Mesothelial cell of epicardium (in vitro differentiated cells): ENCODE measurements around the gene LYZL1. TPM values are rescaled to one million over a fixed set of nuclear protein-coding genes. Genes with fewer than 3 reads are reported as not detected.
"Not testable (repeated sequence)": the region's sequence is repeated elsewhere in the genome, so short reads cannot be mapped to it uniquely, and the experiment has no call there.

Experiments used
- DNase-seq, 2 experiments: peaks; one replicate each; pipeline ENCODE4 v3.0.0; 2021; ENCODE audit warnings: low spot score in 2 of 2; ENCODE audit not compliant: unreplicated experiment in 2 of 2
- H3K27ac Mint-ChIP-seq: 2 replicates; pipeline ENCODE4 v1.8.0; 2021; ENCODE audit warnings: mixed read lengths
- H3K27me3 Mint-ChIP-seq: 2 replicates; pipeline ENCODE4 v1.8.0; 2021; ENCODE audit warnings: low read depth, mixed read lengths
- H3K36me3 Mint-ChIP-seq: 2 replicates; pipeline ENCODE4 v1.8.0; 2021; ENCODE audit warnings: mixed read lengths
- H3K4me1 Mint-ChIP-seq: 2 replicates; pipeline ENCODE4 v1.8.0; 2021; ENCODE audit warnings: mixed read lengths
- H3K4me3 Mint-ChIP-seq: 2 replicates; pipeline ENCODE4 v1.8.0; 2021; ENCODE audit warnings: mild to moderate bottlenecking, moderate library complexity, mixed read lengths
- H3K9me3 Mint-ChIP-seq: 2 replicates; pipeline ENCODE4 v1.8.0; 2021; ENCODE audit warnings: mixed read lengths
- total RNA-seq: library from RNA; stranded (reverse); gene quantifications from 3 replicates; pipeline ENCODE4 v1.2.1, GENCODE V29; 2021
- TF ChIP-seq, protein P1 (sequence below): fragments of 200-600 bp; sonication (generic); IDR thresholded peaks from one replicate; pipeline ENCODE4 v1.5.0; 2021; ENCODE audit warnings: antibody characterized with exemption; ENCODE audit not compliant: unreplicated experiment

LYZL1 gene
- total RNA-seq, result not detected in 3 replicates

DNA sequence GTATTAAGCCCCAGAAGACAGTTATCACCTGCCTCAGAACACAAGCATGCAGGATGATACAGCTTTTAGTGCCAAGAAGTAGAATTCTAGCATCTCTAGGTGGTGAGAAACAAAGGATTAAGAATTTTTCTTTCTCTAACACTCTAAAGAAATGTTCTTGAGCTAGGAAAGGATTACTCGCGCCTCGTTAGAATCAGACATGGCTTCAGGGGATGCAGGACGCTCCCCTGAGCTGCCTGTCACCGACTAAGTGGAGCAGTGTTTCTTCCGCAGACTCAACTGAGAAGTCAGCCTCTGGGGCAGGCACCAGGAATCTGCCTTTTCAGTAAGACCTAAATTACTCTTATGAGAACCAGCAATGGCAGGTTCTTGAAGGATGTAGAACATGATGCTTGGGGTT is at the start of gene LYZL1:
TSS of gene LYZL1 (plus strand) at position 165 of the 400 bp plus-strand sequence. CDS start 2,798 bp downstream, outside the sequence.
- not testable (repeated sequence) for H3K36me3 Mint-ChIP-seq, H3K27me3 Mint-ChIP-seq, H3K4me3 Mint-ChIP-seq, DNase-seq
- Mint-ChIP-seq H3K4me1 (peaks cover 30% of the 10 kb centered on the region), H3K9me3 (peaks cover 10% of the 10 kb centered on the region), H3K27ac (peak within 1 kb of the TSS; percentile 87)

DNA sequence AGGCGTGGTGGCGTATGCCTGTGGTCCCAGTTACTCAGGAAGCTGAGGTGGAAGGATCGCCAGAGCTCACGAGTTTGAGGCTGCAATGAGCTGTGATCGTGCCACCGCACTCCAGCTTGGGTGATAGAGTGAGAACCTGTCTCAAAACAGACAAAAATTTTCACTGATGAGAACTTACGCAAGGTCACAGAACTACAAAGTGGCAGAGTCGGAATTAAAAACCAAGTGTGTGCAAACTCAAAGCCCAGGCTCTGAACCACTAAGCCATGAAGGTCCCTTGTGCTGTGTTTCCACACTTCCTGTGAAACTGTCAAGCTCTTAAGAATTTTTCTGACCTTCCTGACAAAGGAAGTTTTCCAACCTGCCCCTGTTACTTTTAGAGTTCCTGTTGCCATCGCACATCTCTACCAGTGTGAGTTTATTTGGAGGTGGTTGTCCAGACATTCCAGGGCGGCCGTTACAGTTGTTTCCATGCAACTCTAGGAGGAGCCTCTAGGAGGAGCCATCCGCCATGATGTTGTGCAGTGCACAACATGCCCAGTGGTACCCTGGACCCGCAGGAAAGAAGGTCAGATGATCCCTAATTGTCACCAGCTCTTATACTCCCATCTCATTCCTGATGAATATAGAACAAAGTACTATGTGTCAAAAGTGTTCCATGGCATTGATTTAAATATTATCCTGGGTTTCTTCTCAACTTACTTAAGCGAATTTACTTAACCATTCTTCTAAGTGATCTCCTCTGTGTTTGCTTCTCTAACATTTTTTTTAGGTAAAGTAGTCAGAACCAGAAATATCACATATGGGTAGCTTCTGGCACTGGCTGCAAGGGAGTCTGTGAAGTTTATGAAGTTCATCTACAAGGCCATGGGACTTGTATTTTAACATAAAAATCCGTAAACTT is 49.0 kb upstream of the LYZL1 start:
- no peaks in the 10 kb centered on the region for H3K27me3 Mint-ChIP-seq
- peaks cover 3% of the 10 kb centered on the region for H3K9me3 Mint-ChIP-seq
- peaks cover 3% of the 10 kb centered on the region for H3K36me3 Mint-ChIP-seq
- H3K4me1 Mint-ChIP-seq, result peaks cover 71% of the 10 kb centered on the region
- H3K27ac Mint-ChIP-seq, result peak overlapping the region; percentile 98
- no peak overlapping the region for H3K4me3 Mint-ChIP-seq
- no peak for DNase-seq
- TF ChIP-seq, protein P1, sequence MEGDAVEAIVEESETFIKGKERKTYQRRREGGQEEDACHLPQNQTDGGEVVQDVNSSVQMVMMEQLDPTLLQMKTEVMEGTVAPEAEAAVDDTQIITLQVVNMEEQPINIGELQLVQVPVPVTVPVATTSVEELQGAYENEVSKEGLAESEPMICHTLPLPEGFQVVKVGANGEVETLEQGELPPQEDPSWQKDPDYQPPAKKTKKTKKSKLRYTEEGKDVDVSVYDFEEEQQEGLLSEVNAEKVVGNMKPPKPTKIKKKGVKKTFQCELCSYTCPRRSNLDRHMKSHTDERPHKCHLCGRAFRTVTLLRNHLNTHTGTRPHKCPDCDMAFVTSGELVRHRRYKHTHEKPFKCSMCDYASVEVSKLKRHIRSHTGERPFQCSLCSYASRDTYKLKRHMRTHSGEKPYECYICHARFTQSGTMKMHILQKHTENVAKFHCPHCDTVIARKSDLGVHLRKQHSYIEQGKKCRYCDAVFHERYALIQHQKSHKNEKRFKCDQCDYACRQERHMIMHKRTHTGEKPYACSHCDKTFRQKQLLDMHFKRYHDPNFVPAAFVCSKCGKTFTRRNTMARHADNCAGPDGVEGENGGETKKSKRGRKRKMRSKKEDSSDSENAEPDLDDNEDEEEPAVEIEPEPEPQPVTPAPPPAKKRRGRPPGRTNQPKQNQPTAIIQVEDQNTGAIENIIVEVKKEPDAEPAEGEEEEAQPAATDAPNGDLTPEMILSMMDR, result no peak

GRCh38 chr10:29240986-29241660 is 47.7 kb upstream of the LYZL1 start:
- Mint-ChIP-seq H3K36me3 (peaks cover 3% of the 10 kb centered on the region), H3K4me1 (peaks cover 67% of the 10 kb centered on the region), H3K4me3 (no peak overlapping the region), H3K27me3 (no peaks in the 10 kb centered on the region), H3K9me3 (no peaks in the 10 kb centered on the region), H3K27ac (peak overlapping the region; percentile 96)
- DNase-seq, result no peak
- TF ChIP-seq, protein P1, result no peak

GRCh38 chr10:29241925-29242324 is 46.9 kb upstream of the LYZL1 start:
- Mint-ChIP-seq H3K27me3 (no peaks in the 10 kb centered on the region), H3K36me3 (peaks cover 3% of the 10 kb centered on the region), H3K4me3 (no peak overlapping the region), H3K27ac (peak overlapping the region; percentile 96), H3K9me3 (no peaks in the 10 kb centered on the region), H3K4me1 (peaks cover 69% of the 10 kb centered on the region)
- TF ChIP-seq, protein P1, result no peak
- no peak for DNase-seq

DNA sequence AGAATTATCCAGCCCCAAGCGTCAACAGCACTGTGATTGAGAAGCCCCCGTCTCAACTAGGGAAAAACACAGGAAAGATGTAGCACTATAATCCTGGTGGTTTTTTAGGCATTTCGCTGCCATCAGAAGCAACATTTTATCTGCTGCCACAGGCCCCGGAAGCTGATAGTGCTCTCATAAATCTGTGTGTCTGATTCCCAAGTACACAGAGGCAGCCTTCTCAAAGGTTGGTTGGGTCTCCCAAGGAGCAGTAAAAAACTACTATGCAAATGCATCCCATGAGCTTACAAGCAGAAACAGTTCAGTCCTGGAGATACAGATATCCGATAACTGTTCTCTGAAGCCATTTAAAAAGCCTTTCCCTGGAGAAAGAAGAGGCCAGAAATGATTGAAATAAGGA is 45.8 kb upstream of the LYZL1 start:
- Mint-ChIP-seq H3K4me3 (no peak overlapping the region), H3K4me1 (peaks cover 69% of the 10 kb centered on the region), H3K27me3 (no peaks in the 10 kb centered on the region), H3K27ac (peak overlapping the region; percentile 93), H3K9me3 (no peaks in the 10 kb centered on the region), H3K36me3 (peaks cover 2% of the 10 kb centered on the region)
- TF ChIP-seq, protein P1, result no peak
- DNase-seq, result no peak

GRCh38 chr10:29243750-29244149 is 45.1 kb upstream of the LYZL1 start:
- Mint-ChIP-seq H3K36me3 (peaks cover 2% of the 10 kb centered on the region), H3K4me3 (no peak overlapping the region), H3K4me1 (peaks cover 70% of the 10 kb centered on the region), H3K27me3 (no peaks in the 10 kb centered on the region), H3K27ac (peak overlapping the region; percentile 93), H3K9me3 (no peaks in the 10 kb centered on the region)
- no peak for DNase-seq
- TF ChIP-seq, protein P1, result no peak
